ENCODE measurements around the gene GALNT17. TPM values are rescaled to one million over a fixed set of nuclear protein-coding genes. Genes with fewer than 3 reads are reported as not detected.

The GALNT17 gene
- total RNA-seq, 1 experiment from 2014 or later = not detected

DNA sequence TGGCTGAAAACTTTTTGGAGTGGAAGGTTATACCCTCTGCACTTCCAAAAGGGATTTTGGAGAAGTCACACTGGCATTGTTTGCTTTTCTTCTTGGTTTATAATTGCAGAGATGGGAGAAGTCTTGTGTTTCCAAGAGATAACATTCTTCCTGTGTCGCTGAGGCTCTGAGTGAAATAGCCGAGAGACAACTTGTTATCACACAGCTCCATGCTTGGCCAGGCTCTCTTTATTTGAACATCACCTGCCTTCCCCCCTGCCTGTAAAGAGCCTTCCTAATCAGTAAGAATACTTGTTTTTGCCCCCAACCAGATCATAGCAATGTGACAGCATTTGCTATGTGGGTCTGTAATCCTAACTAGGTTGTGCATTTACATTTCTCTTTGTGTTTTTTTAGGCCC lies 270.7 kb downstream of the GALNT17 start:
- H3K4me1 ChIP-seq (ENCODE audit: insufficient read depth, low read length, poor library complexity, severe bottlenecking) = no peaks in the 10 kb centered on the region

DNA sequence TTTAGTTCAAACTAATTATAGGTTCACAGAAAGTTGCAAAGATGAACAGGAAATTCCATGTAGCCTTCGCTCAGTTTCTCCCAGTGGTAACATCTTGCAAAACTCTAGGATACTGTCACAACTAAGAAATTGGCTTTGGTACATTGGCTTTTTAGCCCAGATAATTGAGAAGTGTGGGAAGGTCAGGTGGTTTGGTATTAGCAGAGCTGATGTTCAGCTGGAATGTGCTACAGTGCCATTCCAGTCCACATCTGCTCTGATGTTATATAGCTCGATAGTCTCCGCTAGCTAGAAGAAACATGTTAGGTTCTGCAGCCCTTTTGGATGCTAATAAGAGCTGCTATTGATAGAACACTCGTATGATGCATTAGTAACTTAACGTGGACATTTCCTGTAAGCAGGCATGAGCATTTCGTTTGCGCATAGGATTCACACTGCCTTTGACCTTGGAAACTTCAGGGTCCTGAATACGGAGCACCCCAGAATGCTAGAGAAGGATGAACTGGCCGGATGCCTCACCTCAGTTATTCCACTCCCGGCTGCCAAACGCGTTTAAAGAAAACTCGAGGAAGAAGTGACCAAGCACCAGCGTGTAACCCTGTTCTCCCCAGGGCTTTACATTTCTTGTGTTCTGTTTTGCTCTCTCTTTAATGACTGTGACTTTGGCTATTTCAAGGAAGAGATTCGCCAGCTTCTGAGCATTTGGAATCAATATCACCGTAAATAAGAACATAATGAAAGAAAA lies 271.4 kb downstream of the GALNT17 start:
- BruUV-seq (replicated peaks) = no TSS peak
- POLR2A ChIA-PET (ENCODE audit: low non-redundant PET) = no interaction called here
- H3K27ac ChIP-seq (ENCODE audit: low read depth, low read length, poor library complexity, severe bottlenecking) = no peak overlapping the region
- TF ChIP-seq, protein P1, sequence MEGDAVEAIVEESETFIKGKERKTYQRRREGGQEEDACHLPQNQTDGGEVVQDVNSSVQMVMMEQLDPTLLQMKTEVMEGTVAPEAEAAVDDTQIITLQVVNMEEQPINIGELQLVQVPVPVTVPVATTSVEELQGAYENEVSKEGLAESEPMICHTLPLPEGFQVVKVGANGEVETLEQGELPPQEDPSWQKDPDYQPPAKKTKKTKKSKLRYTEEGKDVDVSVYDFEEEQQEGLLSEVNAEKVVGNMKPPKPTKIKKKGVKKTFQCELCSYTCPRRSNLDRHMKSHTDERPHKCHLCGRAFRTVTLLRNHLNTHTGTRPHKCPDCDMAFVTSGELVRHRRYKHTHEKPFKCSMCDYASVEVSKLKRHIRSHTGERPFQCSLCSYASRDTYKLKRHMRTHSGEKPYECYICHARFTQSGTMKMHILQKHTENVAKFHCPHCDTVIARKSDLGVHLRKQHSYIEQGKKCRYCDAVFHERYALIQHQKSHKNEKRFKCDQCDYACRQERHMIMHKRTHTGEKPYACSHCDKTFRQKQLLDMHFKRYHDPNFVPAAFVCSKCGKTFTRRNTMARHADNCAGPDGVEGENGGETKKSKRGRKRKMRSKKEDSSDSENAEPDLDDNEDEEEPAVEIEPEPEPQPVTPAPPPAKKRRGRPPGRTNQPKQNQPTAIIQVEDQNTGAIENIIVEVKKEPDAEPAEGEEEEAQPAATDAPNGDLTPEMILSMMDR (conservative IDR thresholded peaks at IDR 0.05; ENCODE audit: low read depth, low read length) = no peak
- no peak for TF ChIP-seq EZH2 (IDR thresholded peaks at IDR 0.05; ENCODE audit: borderline replicate concordance, low read depth, low read length, poor library complexity, severe bottlenecking)
- H3K36me3 ChIP-seq (ENCODE audit: insufficient read depth, low read length, poor library complexity, severe bottlenecking) = no peaks in the 10 kb centered on the region
- H3K9me3 ChIP-seq (ENCODE audit: low read depth, low read length, poor library complexity, severe bottlenecking) = peaks cover 29% of the 10 kb centered on the region
- intact Hi-C loops (cut with micrococcal nuclease; ENCODE audit: unreplicated experiment) = no loop called here
- CTCF ChIA-PET = no interaction called here
- DNase-seq (ENCODE audit: low spot score) = no peak
- no peak overlapping the region for H3K4me3 ChIP-seq (ENCODE audit: low read depth, low read length, poor library complexity, severe bottlenecking)
- H3K4me1 ChIP-seq (ENCODE audit: insufficient read depth, low read length, poor library complexity, severe bottlenecking) = no peaks in the 10 kb centered on the region
- no peaks in the 10 kb centered on the region for H3K27me3 ChIP-seq (replicated peaks; ENCODE audit: insufficient read depth, low read depth, low read length, poor library complexity)

More for the DNA sequence above, 270.7 kb downstream of the GALNT17 start:
- ChIA-PET CTCF (no interaction called here), POLR2A (ENCODE audit: low non-redundant PET) (no interaction called here)
- intact Hi-C loops (cut with micrococcal nuclease; ENCODE audit: unreplicated experiment) = no loop called here
- no peak overlapping the region for H3K27ac ChIP-seq (ENCODE audit: low read depth, low read length, poor library complexity, severe bottlenecking)
- no peak for TF ChIP-seq EZH2 (IDR thresholded peaks at IDR 0.05; ENCODE audit: borderline replicate concordance, low read depth, low read length, poor library complexity, severe bottlenecking)
- TF ChIP-seq, protein P1 (conservative IDR thresholded peaks at IDR 0.05; ENCODE audit: low read depth, low read length) = no peak
- H3K9me3 ChIP-seq (ENCODE audit: low read depth, low read length, poor library complexity, severe bottlenecking) = peaks cover 26% of the 10 kb centered on the region
- no peaks in the 10 kb centered on the region for H3K36me3 ChIP-seq (ENCODE audit: insufficient read depth, low read length, poor library complexity, severe bottlenecking)
- DNase-seq (ENCODE audit: low spot score) = no peak
- no peak overlapping the region for H3K4me3 ChIP-seq (ENCODE audit: low read depth, low read length, poor library complexity, severe bottlenecking)
- H3K27me3 ChIP-seq (replicated peaks; ENCODE audit: insufficient read depth, low read depth, low read length, poor library complexity) = no peaks in the 10 kb centered on the region
- no TSS peak for BruUV-seq (replicated peaks)

DNA sequence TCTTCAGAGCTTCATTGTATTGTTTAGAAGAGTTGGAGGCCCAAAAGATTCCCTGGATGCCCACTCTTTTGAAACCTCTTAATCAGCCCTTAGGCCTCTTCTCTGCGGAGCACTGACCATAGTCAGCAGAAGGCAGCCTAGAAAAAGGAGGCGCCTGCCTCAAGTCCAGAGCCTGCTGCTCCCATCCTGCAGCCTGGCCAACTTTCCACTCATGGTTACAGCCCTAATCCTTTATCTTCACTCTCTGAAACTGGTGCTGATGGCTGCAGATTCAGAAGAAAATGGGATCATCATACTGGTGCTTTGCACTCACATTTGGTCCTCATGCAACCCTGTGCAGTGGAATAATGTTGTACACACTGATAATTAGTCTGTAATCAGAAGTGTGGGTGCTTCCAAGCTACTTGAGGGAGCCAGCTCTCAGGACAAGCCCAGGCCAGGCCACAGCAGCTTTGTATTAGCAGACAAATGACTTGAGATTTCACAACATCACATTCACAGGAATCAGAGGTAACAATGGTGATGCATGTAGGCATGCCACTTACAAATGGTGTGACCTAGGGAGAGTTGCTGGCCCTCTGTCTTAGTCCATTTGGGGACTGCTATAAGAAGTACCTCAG lies 272.9 kb downstream of the GALNT17 start:
- no TSS peak for BruUV-seq (replicated peaks)
- intact Hi-C loops (cut with micrococcal nuclease; ENCODE audit: unreplicated experiment) = no loop called here
- Histone ChIP-seq H3K36me3 (ENCODE audit: insufficient read depth, low read length, poor library complexity, severe bottlenecking) (no peaks in the 10 kb centered on the region), H3K4me3 (ENCODE audit: low read depth, low read length, poor library complexity, severe bottlenecking) (no peak overlapping the region), H3K9me3 (ENCODE audit: low read depth, low read length, poor library complexity, severe bottlenecking) (peaks cover 28% of the 10 kb centered on the region), H3K4me1 (ENCODE audit: insufficient read depth, low read length, poor library complexity, severe bottlenecking) (no peaks in the 10 kb centered on the region), H3K27ac (ENCODE audit: low read depth, low read length, poor library complexity, severe bottlenecking) (no peak overlapping the region), H3K27me3 (replicated peaks; ENCODE audit: insufficient read depth, low read depth, low read length, poor library complexity) (no peaks in the 10 kb centered on the region)
- POLR2A ChIA-PET (ENCODE audit: low non-redundant PET) = no interaction called here
- CTCF ChIA-PET = no interaction called here
- no peak for DNase-seq (ENCODE audit: low spot score)
- TF ChIP-seq EZH2 (IDR thresholded peaks at IDR 0.05; ENCODE audit: borderline replicate concordance, low read depth, low read length, poor library complexity, severe bottlenecking) = no peak
- TF ChIP-seq, protein P1 (conservative IDR thresholded peaks at IDR 0.05; ENCODE audit: low read depth, low read length) = no peak

Measured in A673 (cell line).